Measurements from ENCODE around the gene TRAPPC6A. TPM values are rescaled to one million over a fixed set of nuclear protein-coding genes. Genes with fewer than 3 reads are reported as not detected.

The TRAPPC6A gene
- total and polyA plus RNA-seq, 2 of the 13 experiments (the other 11 are each of a cell fraction or from before 2014, with no cell fraction given): 6.5 to 21.0 TPM

DNA sequence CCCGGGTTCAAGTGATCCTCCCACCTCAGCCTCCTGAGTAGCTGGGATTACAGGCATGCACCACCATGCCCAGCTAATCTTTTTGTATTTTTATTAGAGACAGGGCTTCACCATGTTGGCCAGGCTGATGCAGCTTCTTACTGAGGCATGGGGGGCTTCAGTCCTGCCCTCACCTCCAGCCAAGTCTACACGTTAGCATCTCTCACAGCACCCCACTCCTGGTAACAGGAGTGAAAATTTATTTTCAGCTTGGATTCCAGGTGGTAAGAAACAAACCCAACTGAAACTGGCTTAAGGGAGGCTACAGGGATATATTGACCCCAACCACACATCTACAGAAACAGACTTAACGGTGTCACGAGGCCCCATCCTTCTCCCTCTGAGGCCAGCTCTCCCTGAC lies 27.9 kb downstream of the TRAPPC6A start:
- ATAC-seq (no peak), FAIRE-seq (no peak), DNase-seq (ENCODE audit: low spot score) (no peak)
- ChIA-PET CTCF (ENCODE audit: low intra/inter-chr PET ratio, low total read pairs) (no interaction called here), POLR2A (no interaction called here)
- no peaks in the 10 kb centered on the region for H3K36me3 ChIP-seq (replicated peaks in 1 of 2; ENCODE audit: control insufficient read depth in 1 of 2, insufficient read depth in 2 of 2, low read length in 2 of 2)
- peaks cover 36% of the 10 kb centered on the region for H3K4me1 ChIP-seq (ENCODE audit: insufficient read depth, low read length)
- H3K9ac ChIP-seq (ENCODE audit: insufficient read depth, low read depth, low read length): no peak overlapping the region
- H4K20me1 ChIP-seq (ENCODE audit: insufficient read depth, low read length): no peaks in the 10 kb centered on the region
- no peak overlapping the region for H3K4me2 ChIP-seq (ENCODE audit: low read depth, low read length)
- in situ Hi-C loops (cut with HindIII; ENCODE audit: extremely low pct_ligation_motif_present, low pct_unique_long_range_greater_than_20kb): no loop called here
- no peaks in the 10 kb centered on the region for H3K27me3 ChIP-seq (ENCODE audit: control insufficient read depth in 1 of 2, insufficient read depth in 2 of 2, low read length in 2 of 2)
- TF ChIP-seq KLF15 (CRISPR knock-in tag; IDR thresholded peaks at IDR 0.05; ENCODE audit: borderline replicate concordance) (no peak), SALL1 (CRISPR knock-in tag; IDR thresholded peaks at IDR 0.05) (no peak), ZNF839 (CRISPR knock-in tag; IDR thresholded peaks at IDR 0.05; ENCODE audit: borderline replicate concordance) (no peak), ZNF766 (CRISPR knock-in tag; IDR thresholded peaks at IDR 0.05; ENCODE audit: borderline replicate concordance) (no peak)
- TF ChIP-seq, protein P1, sequence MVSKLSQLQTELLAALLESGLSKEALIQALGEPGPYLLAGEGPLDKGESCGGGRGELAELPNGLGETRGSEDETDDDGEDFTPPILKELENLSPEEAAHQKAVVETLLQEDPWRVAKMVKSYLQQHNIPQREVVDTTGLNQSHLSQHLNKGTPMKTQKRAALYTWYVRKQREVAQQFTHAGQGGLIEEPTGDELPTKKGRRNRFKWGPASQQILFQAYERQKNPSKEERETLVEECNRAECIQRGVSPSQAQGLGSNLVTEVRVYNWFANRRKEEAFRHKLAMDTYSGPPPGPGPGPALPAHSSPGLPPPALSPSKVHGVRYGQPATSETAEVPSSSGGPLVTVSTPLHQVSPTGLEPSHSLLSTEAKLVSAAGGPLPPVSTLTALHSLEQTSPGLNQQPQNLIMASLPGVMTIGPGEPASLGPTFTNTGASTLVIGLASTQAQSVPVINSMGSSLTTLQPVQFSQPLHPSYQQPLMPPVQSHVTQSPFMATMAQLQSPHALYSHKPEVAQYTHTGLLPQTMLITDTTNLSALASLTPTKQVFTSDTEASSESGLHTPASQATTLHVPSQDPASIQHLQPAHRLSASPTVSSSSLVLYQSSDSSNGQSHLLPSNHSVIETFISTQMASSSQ (IDR thresholded peaks at IDR 0.05; ENCODE audit: low read depth): no peak
- TF ChIP-seq, protein P1 (CRISPR knock-in tag; IDR thresholded peaks at IDR 0.05; ENCODE audit: borderline replicate concordance): no peak
- BruUV-seq (replicated peaks): no TSS peak
- intact Hi-C loops (cut with micrococcal nuclease; ENCODE audit: unreplicated experiment): no loop called here
- no peak overlapping the region for H3K4me3 ChIP-seq (replicated peaks in 1 of 3; ENCODE audit: insufficient read depth in 1 of 3, low read depth in 2 of 3, low read length in 3 of 3)
- H3K79me2 ChIP-seq (ENCODE audit: insufficient read depth, low read length): no peaks in the 10 kb centered on the region
- WGBS (ENCODE audit: low lambda C conversion rate): 88% methylated on average over 4 of the region's 4 CpGs
- H3K27ac ChIP-seq (ENCODE audit: extremely low read length, insufficient read depth, low read length): no peak overlapping the region
- no peak overlapping the region for H2AFZ ChIP-seq (ENCODE audit: low read length)
- H3K9me3 ChIP-seq (ENCODE audit: low read length): no peaks in the 10 kb centered on the region

Measured in HepG2 (cell line).